DLD1 (cell line): Measurements from ENCODE around the gene FAM89A.

Experiments
- in situ Hi-C: cut with HindIII; loops from 2 replicates; pipeline ENCODE4 v1.10.0; 2017; ENCODE audit warnings: low sequenced_read_pairs

FAM89A gene

DNA sequence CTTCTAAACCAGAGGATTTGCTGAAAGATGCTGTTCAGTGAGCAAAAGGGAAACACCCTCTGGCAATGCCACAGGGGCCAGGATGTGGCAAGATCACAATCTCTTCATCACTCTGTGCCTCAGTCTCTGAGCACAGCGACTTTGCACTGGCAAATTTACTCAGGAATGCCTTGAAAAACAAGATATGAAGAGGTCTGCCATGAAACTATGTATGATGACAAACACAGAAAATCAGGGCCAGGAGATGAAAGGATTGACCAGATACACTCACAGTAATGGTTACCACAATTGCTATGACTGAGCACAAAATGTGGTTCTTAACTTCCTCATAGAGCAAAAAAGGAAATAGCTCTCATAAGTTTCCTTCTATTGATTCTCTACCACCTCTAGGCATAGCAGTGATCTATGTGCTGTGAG, 67.2 kb downstream of the FAM89A start:
- in situ Hi-C loops: no loop called here

DNA sequence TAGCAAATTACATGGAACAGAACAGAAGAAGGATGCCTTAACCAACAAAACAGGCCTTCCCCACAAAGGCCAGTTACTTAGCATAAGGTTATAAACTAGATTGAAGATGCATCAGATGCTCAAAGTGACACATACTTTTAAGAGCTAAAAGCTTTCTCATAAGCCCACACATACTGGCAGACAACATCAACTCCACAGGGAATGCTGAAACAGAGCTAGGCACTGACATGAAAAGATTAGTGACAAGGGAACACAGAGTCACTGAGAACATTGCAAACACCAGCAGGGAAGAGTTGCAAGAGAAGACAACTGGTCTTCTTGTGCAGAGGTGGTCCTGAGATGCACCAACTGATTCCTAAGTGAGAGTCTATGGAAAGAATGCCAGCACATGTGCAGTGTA, 68.3 kb downstream of the FAM89A start:
- in situ Hi-C loops: no loop called here

DNA sequence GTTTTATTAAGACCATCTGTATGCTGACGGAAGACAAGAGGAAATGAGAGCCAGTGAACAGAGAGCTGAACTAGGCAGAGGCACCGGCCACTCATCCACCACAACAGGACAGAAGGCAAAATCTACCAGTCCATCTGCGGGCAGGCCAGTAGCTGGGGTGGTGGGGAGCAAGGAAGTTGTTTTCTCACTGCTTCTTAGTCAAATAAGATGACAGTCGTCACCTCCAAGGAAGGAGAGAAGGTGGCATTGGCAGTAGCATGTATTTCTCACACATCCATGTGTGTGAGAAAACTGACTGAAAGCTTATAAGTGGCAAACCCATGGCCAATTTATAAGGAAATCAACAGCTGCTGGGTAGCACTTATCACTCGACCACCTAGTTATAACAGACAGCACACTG, 69.6 kb downstream of the FAM89A start:
- in situ Hi-C loops: no loop called here
